NCI-H510A treated with DMSO at 0.1 percent for 48 hours (cell line): ENCODE results near the gene BUD31.
"Not testable (repeated sequence)": the region's sequence is repeated elsewhere in the genome, so short reads cannot be mapped to it uniquely, and the experiment has no call there.

Experiments used
- DNase-seq: peaks from one replicate; lab custom pipeline; 2025; lab: John Stamatoyannopoulos, UW

Gene BUD31

DNA sequence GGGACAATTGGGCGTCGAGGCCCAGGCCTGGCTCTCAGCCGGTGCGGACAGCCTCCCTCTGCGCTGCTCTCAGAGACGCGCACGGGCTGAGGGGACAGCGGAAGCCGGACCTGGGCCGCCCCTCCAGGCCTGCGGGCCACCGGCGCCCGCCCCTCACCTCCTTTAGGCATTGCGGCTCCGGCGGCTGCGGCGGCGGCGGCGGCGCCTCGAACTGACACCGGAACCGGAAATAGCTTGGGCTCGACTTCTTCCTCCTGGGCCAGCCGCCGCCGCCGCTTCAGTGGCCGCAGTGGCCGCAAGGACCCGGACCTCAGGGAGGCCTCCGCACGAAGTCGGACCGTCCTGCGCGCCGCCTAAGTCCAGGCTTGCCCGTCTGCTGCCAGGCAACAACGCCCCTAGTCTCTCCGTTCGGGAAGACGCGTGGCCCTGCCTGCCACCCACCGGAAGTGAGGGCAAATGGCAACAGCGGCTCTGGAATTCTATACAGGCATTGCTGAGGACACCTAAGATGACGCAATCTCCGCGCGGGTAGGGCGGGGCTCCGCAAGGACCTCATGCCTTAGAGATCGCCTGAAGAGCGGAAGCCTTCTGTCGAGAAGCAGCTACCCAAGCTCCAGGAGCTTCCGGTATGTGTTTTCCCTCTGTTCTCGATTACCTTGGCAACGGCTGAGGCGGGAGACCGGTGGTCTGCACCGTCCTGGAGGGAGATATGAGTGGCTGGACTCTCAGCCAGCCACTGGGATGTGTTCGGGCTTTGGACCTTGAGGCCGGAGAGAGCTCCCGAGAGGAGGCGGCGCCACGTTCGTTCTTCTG is at the start of gene BUD31, which contains the start of gene PDAP1:
BUD31 (plus strand) TSS at position 591 of the 813 bp plus-strand sequence. CDS start 2,124 bp downstream, outside the sequence.
PDAP1 (minus strand) TSS at position 219 of the 813 bp plus-strand sequence; CDS start at position 170, 49 bp downstream.
- DNase-seq, result peak; percentile 76

DNA sequence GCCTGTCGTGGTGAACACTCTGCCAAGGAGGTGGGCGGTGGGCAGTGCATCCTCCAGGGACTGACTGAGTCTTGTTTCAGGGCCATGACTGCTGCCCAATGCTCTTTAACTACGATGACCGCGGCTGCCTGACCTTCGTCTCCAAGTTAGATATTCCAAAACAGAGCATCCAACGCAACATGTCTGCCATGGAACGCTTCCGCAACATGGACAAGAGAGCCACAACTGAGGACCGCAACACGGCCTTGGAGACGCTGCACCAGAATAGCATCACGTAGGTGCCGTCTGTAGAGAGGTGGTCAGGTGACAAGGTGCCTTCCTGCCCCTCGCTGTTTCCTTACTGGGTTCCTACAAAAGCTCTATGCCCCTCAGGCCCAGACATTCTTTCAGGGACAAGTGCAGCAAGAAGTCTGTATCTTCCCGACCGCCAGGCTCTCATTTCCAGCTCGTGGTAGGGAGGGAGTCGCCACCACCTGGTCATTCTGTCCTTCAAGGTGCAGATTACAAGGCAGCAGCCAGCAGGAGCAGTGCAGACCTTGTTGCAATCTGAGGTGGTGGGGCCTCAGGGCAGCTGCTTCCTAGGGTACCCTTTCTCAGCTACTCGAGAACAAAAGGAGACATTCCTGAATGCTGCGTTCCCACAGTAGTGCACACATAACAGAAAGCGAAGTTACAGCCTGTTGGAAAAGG is 49.2 kb upstream of the BUD31 start:
- DNase-seq, result no peak

DNA sequence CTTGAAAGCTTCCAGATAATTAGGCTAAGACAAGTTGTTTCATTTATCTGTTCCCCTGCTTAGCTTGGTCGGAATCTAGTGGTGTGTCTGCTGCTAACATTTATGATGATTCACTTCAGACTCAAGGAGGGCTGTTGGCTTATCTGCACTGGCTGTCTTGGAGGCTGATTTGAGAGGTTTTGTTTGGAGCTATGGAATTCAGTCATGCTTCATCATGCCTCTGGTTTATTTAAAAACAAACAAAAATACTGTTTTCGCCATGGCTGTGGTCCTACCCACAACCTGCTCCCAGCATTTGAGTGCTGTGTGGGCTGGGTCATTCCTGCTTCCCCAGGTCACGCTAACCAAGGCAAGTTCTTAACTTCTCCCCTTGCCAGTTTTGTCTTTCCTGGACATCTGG is 46.0 kb upstream of the BUD31 start:
- DNase-seq, result no peak

DNA sequence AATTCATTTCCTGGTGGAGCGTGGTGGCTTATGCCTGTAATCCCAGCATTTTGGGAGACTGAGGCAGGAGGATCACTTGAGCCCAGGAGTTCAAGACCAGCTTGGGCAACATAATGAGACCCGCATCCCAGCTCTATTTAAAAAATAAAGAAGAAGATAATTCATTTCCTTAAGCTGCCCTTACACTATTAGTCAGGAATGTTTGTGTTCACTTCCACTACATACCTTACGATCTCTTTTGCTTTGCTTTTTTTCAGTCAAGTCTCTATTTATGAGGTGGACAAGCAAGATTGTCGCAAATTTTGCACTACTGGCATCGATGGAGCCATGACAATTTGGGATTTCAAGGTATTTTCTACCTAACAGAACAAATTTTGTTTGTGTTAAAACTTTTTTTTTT is 45.5 kb upstream of the BUD31 start:
- no peak for DNase-seq

DNA sequence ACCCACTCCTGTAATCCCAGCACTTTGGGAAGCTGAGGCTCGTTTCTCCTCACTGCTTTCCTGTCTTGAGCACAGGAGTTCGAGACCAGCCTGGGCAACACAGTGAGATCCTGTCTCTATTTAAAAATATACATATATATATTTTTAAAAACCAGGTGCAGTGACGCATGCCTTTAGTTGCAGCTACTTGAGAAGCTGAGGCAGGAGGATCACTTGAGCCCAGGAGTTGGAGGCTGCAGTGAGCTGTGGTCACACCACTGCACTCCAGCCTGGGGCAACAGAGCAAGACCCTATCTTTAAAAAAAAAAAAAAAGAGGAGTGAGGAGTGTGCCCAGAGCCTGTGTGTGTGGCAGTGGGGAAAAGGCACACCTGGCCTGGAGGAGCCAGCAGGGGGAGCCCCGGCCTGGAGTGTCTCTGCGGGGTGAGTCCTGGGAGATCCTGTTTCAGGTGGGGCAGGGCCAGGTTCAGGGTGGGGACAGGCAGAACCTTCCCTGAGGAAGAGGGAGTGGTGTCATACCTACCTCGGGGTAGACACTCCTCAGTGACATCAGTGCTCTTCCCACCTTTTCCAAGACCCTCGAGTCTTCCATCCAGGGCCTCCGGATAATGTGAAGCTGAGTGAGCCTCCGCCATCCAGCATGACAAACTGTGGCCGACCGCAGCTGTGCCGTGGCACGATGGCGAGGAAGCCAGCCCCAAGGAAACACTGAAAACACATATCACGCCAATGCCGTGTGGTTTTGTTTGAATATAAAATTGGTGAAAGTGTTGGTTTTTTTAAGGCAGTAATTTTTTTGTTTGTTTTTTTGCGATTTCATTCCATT is 43.2 kb upstream of the BUD31 start:
- no peak for DNase-seq

DNA sequence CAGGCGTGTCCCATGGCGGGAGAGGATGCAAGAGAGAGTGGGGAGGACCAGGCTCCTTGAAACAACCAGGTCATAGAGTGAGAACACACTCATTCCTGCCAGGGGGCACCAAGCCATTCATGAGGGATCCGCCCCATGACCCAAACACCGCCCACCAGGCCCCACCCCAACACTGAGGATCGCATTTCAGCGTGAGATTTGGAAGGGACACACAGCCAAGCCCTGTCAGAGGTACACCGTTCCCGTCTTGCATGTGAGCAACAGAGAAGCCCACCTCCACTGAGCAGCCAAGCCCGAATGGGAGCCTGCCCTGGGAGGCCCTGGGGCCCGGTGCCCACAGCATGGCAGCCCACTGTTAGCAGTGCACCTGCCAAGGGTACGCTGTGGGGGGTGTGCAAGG is 42.1 kb upstream of the BUD31 start:
- no peak for DNase-seq

DNA sequence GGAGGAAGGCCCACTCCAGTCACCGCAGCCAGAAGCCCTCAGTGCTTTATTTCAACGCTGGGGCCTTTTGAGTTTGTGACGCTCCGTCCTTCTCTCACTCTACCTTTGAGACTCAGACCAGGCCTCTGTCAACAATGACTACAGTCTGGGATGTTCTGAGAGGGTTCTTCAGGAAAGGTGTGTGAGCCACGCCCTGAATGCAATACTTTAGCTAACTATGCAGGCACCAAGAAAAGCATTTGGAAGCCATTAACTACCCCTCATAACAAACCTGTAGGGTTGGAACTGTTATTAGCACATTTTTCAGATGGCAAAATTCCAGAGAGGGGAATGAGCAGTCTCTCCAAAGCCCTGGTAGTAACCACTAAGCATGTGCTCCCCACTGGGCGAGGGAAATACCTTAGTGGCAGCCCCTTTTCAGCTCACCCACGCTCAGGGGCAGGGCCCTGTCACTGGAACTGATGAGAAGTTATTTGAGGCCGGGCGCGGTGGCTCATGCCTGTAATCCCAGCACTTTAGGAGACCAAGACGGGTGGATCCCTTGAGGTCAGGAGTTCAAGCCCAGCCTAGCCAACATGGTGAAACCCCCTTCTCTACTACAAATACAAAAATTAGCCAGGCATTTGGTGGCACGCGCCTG is 39.9 kb upstream of the BUD31 start:
- DNase-seq, result no peak

DNA sequence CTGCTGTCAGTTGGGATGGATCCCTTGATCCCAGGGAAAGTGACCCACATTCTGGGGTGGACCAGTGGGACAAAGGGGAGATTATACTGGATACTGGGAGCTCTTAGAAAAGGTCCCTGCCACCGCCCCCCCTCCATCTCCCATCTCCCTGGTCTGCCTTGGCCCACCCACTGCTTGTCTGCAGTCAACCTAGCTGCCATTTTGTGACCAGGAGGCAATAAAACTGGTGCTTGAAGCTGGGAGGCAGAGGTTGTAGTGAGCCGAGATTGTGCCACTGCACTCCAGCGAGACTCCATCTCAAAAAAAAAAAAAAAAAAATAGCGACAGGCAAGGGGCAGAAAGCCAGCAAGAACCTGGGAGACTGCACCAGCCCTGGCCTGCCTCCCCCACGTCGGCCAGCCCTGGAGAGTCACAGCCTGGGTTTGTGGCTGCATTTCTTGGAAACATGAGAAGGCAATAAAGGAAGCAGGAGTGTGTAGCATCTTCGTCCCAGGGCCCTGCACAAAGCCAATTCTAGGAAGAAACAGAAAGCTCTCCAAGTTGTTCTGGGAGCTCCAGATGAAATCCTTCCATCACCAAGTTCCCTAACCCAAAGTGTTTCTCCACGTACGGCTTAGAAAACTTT is 38.9 kb upstream of the BUD31 start:
- no peak for DNase-seq

DNA sequence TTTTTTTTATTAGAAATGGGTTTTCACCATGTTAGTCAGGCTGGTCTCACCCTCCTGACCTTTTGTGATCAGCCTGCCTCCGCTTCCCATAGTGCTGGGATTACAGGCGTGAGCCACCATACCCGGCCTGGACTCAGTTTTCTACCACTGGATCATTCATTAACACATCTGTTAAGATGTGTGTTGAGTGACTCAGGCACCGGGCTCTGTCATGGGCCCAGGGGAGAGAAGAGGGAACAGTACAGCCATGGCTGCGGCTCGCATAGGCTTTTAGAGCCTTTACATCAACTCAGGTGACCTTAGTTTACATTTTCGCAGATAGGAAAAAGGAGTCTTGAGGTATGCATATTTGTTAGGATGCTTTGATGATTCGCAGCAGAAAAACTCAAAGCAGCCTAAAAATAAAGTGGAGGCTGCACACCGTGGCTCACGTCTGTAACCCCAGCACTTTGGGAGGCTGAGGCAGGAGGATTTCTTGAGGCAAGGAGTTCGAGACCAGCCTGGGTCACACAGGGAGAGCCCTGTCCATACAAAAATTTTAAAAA is 37.3 kb upstream of the BUD31 start:
- no peak for DNase-seq

DNA sequence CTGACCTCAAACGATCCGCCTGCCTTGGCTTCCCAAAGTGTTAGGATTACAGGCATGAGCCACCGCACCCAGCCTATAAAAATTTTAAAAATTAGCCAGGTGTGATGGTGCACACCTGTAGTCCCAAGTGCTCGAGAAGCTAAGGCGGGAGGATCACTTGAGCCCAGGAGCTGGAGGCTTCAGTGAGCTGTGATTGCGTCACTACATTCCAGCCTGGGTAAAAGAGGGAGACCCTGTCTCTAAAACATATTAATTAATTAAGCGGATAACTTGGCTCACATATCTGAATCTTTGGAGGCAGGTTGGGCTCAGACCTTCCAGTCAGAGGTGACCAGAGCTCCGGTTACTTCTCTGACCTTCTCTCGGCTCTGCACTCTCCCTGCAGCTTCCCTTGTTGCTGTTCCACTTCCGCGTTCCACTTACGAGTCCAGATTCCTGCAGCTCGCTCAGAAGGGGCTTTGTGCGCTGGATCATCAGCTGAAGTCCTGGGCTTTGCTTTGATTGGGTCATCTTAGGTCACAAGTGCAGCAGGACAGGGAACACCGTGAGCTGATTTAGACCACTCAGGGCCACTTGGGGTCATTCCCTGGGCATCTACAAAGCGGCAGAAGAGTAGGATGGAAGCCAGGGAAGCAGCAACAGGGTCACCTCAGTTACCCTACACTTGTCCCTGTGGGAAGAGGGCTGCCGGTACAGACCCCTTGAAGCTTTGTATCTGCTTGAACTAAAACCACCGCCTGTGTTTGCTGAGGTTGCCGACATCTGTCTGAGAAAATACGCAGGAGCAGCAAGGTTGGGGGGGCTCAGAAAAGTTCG is 36.3 kb upstream of the BUD31 start:
- DNase-seq, result no peak

DNA sequence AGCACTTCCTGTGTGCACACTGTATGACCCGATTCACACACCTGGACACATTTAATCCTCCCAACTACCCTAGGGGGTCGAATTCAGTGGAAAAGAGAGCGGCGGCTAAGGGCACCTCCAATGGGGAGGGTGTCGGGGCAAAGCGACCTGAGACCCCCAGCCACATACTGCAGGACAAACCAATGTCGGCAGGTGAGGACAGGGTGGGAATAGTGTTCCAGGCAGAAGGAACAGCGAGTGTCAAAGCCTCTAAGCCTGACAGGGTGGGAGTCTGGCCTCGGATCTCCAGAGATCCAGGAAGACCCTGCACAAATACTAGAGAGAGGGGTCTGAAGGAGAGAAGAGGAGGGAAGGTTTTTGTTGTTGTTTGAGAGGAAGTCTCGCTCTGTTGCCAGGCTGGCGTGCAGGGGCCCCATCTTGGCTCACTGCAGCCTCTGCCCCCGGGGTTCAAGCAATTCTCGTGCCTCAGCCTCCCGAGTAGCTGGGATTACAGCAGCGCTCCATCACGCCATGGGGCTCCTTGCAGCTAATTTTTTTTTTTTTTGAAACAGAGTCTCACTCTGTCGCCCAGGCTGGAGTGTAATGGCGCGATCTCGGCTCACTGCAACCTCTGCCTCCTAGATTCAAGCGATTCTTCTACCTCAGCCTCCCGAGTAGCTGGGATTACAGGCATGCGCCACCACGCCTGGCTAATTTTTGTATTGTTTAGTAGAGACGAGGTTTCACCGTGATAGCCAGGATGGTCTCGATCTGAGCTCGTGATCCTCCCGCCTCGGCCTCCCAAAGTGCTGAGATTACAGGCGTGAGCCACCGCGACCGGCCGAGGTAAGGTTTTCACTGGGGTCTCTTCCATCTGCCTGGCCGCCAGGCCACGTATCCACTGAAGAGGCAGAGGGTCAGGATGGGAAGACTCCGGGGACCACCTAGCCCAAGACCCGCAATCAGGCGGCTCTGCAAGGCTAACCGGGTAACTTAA is 35.4 kb upstream of the BUD31 start:
- no peak for DNase-seq

DNA sequence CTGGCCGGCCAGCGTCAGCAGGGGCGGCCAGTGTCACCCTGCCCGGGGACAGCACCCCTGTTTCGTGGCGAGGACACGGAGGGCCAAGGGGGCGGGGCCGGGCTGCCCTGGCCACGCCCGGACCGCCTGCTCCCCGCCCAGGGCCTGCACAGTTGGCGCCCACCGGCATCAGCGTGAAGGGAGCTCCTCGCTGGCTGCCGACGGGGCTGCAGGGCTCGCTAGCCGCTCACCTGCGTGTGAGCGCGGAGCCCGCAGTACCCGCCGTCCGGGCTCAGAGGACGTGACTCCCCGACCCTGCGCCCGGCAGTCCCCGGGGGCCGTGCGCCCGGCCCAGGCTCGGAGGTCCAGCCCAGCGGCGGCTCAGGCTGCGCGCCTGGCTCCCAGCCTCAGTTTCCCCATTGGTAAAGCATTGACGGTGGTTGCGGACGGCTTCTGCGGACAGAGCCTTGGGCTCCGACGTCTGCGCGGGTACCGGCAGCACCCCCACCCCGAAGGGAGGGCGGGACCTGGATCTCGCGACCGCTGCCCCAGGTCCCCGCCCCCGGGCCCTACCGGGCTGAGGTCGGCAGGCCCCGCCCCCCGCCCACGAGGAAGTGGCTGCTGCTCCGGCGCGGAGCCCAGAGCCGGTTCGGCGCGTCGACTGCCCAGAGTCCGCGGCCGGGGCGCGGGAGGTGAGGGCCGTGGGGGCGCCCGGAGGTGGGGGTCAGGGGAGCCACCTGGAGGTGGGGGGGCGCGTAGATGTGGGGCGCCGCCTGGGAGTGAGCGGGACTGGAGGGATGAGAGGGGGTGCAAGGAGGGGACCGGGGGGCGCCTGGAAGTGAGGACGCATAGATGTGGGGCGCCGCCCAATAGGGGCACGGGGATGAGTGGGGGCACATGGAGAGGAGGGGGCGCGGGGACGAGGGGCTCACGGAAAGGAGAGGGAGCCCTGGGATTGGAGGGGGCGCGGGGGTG is 34.4 kb upstream of the BUD31 start, which contains the start of gene ARPC1B:
ARPC1B (plus strand) TSS at position 620 of the 954 bp plus-strand sequence. CDS start 10,985 bp downstream, outside the sequence.
- no peak for DNase-seq

DNA sequence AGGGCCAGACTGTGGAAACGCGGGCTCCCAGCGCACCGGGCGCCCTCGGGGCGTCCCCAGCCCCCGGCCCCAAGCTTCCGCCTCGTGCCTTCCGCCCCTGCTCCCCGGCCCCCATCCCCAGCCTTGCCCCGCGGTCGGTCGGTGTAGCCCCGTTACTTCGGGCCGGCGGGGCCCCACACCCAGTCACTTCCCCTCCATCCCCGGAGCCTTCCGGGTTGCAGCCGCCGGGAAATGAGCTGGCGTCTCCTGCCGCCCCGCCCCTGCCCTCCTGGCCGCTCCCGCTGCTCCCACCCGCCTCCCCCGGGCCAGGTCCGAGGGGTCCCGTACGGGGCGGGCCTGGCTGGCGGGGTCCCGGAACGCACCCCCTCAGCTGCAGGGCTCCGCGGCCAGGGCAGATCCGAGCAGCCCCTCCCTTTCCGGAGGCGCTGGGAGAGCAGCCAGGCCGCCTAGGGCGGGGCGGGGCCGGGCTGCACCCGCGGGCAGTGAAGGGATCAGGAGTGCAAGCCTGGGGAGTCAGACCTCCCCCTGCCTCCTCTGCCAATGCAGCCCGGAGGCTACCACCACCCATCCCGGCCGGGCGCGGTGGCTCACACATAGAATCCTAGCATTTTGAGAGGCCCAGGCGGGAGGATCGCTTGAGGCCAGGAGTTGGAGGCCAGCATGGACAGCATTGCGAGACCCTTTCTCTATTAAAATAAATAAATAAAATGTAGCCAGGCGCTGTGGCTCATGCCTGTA is 33.5 kb upstream of the BUD31 start:
- DNase-seq, result peak; percentile 28

DNA sequence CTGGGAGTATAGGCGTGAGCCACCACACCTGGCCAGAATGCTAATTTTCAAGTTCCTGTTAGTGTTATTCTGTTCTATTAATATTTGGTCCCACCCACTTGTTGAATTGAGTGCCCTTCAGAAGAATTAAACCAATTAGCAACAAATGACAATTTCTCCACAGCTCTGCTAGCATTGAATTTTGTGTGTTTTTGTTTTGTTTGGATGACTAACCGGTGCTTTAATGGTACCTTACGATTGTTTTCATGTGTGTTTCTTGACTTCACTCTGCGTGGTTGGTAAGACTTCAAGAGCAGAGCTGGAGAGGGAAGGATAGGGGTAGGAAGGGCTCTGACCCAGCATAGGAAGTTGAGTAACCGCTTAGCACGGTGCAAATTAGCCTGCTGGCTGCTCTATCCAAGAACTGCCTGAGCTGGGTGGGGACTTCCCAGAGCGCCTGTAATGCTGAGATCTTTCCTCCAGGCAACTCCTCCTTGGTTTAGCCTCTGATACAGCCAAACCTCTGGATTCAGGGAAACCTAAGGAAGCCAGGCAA is 29.7 kb upstream of the BUD31 start:
- DNase-seq, result no peak

DNA sequence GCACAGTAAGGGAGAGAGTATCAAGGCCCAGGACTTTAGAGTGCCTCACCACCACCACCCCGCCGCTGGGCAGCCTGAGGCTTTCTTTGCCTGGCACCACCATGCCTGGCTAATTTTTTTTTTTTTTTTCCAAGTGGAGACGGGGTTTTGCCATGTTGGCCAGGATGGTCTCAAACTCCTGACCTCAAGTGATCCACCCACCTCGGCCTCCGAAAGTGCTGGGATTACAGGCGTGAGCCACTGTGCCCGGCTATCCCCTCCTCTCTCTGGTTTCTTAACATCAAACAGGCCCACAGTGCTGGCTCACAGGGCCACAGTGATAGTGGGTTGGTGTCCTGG is 29.1 kb upstream of the BUD31 start:
- not testable (repeated sequence) for DNase-seq

DNA sequence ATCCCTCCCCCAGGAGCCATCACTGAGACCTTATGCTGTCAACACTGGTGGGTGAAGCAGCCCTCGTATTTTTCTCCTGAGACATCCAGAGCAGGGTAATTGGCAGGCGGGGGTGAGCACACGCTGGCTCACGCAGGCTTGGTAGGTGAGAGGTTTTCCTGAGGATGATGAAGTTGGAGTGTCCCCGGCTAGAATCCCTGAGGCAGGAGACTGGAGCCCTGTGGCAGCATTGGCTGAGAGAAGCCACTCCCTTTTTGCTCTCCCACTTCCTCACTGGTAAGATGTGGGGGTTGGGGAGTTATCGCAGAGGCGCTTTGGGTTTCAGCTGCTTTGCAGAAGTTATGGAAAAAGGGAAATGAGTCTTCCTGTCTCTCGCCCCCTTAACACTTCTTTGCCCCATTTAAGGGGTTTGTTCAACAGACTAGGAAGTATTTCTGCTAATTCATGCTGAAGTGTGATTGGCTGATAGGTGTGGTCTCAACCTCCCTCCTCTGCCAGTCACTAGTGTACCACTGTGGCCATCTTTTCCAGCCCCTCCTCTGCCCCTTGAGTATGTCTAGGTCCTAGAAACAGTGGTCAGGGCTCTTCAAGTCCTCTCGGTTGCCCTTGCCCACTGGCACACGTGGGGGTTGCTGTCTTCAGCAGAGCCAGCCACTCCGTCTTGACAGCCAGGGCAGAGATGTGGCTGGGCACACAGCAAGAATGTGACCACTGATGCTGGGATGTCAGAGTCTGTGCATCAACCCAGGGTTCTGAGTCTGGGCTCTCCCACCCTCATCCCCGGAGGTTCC is 28.5 kb upstream of the BUD31 start:
- DNase-seq, result no peak
